ENCODE measurements around the gene IER2. TPM values are rescaled to one million over a fixed set of nuclear protein-coding genes. Genes with fewer than 3 reads are reported as not detected.

The IER2 gene
- total RNA-seq, 6 donors from 2014 or later, result 94.3 to 246 (median 129) TPM

DNA sequence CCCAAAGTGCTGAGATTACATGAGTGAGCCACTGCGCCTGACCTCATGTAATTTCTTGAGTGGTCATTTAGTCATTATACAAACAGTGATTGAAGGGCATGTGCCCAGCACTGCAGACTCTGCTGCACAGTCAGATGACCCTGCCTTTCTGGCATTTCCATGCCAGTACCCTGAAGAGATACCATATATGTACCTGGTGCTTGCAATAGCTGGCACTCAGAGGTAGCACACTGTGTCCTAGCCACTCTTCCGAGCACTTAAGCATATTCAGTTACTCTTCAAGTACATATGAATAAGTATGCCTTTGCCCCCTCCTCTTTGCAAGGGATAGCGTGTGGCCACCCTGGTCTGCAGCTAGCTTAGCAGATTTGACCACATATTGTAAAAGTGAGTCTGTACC, 15.6 kb upstream of the IER2 start:
- Histone ChIP-seq H3K4me1 (peaks cover 10 to 34% (median 23%) of the 10 kb centered on the region in 4 donors), H3K27ac (peak overlapping the region; percentile 53 to 79 (median 65)), H3K36me3 (peaks cover 13 to 47% (median 41%) of the 10 kb centered on the region in 4 donors), H3K27me3 (no peaks in the 10 kb centered on the region), H3K9me3 (no peaks in the 10 kb centered on the region), H3K4me3 (no peak overlapping the region)
- ATAC-seq (ENCODE audit: low FRiP score in 2 of 2) (peak; percentile 45 to 94), DNase-seq (peak in 1 of 2 donors; percentile 88)
- TF ChIP-seq EP300 (IDR thresholded peaks at IDR 0.05) (peak in 3 of 4 donors; percentile 33 to 98 (median 83)), POLR2AphosphoS5 (IDR thresholded peaks at IDR 0.05) (peak; percentile 59 to 76), POLR2A (IDR thresholded peaks at IDR 0.05) (peak in 1 of 4 donors; percentile 28)
- TF ChIP-seq, protein P1, sequence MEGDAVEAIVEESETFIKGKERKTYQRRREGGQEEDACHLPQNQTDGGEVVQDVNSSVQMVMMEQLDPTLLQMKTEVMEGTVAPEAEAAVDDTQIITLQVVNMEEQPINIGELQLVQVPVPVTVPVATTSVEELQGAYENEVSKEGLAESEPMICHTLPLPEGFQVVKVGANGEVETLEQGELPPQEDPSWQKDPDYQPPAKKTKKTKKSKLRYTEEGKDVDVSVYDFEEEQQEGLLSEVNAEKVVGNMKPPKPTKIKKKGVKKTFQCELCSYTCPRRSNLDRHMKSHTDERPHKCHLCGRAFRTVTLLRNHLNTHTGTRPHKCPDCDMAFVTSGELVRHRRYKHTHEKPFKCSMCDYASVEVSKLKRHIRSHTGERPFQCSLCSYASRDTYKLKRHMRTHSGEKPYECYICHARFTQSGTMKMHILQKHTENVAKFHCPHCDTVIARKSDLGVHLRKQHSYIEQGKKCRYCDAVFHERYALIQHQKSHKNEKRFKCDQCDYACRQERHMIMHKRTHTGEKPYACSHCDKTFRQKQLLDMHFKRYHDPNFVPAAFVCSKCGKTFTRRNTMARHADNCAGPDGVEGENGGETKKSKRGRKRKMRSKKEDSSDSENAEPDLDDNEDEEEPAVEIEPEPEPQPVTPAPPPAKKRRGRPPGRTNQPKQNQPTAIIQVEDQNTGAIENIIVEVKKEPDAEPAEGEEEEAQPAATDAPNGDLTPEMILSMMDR (IDR thresholded peaks at IDR 0.05), result no peak
- WGBS, 2 donors, result 42 to 85% methylated on average over 2 to 3 of the region's 3 CpGs

GRCh38 chr19:13135068-13136062, 14.8 kb upstream of the IER2 start:
- peaks cover 13 to 53% (median 45%) of the 10 kb centered on the region in 4 donors for H3K36me3 ChIP-seq
- no peaks in the 10 kb centered on the region for H3K27me3 ChIP-seq
- peak overlapping the region; percentile 50 to 79 (median 53) for H3K27ac ChIP-seq
- TF ChIP-seq POLR2A (IDR thresholded peaks at IDR 0.05), result no peak
- no peak overlapping the region for H3K4me3 ChIP-seq
- no peak for DNase-seq
- H3K9me3 ChIP-seq, result no peaks in the 10 kb centered on the region
- no peak for ATAC-seq (ENCODE audit: low FRiP score in 2 of 2)
- 94 to 95% methylated on average over 19 to 55 of the region's 60 CpGs for whole genome bisulfite sequencing, 2 donors
- H3K4me1 ChIP-seq, result peaks cover 10 to 38% (median 23%) of the 10 kb centered on the region in 4 donors

GRCh38 chr19:13137290-13137794, 12.9 kb upstream of the IER2 start:
- peak overlapping the region in 1 of 4 donors; percentile 27 for H3K27ac ChIP-seq
- DNase-seq (no peak), ATAC-seq (ENCODE audit: low FRiP score in 2 of 2) (no peak)
- peaks cover 13 to 59% (median 46%) of the 10 kb centered on the region in 4 donors for H3K36me3 ChIP-seq
- TF ChIP-seq, protein P1 (IDR thresholded peaks at IDR 0.05), result no peak
- TF ChIP-seq POLR2AphosphoS5 (IDR thresholded peaks at IDR 0.05) (no peak), POLR2A (IDR thresholded peaks at IDR 0.05) (no peak), EP300 (IDR thresholded peaks at IDR 0.05) (no peak)
- peaks cover 10 to 34% (median 23%) of the 10 kb centered on the region in 4 donors for H3K4me1 ChIP-seq
- no peaks in the 10 kb centered on the region for H3K27me3 ChIP-seq
- no peaks in the 10 kb centered on the region for H3K9me3 ChIP-seq
- WGBS, 2 donors, result 88 to 91% methylated on average over 15 to 28 of the region's 28 CpGs
- no peak overlapping the region for H3K4me3 ChIP-seq

GRCh38 chr19:13138171-13138915, 11.9 kb upstream of the IER2 start:
- ATAC-seq (ENCODE audit: low FRiP score in 2 of 2) (no peak), DNase-seq (no peak)
- Histone ChIP-seq H3K27me3 (no peaks in the 10 kb centered on the region), H3K36me3 (peaks cover 13 to 59% (median 46%) of the 10 kb centered on the region in 4 donors), H3K27ac (no peak overlapping the region), H3K4me3 (no peak overlapping the region), H3K4me1 (peaks cover 4 to 34% (median 21%) of the 10 kb centered on the region in 4 donors), H3K9me3 (no peaks in the 10 kb centered on the region)
- 90 to 92% methylated on average over 34 to 39 of the region's 40 CpGs for WGBS, 2 donors
- TF ChIP-seq POLR2A (IDR thresholded peaks at IDR 0.05) (no peak), EP300 (IDR thresholded peaks at IDR 0.05) (no peak), POLR2AphosphoS5 (IDR thresholded peaks at IDR 0.05) (no peak)
- TF ChIP-seq, protein P1 (IDR thresholded peaks at IDR 0.05), result no peak

- Histone ChIP-seq H3K4me3 (no peak overlapping the region), H3K27ac (peak overlapping the region in 1 of 4 donors; percentile 7), H3K36me3 (peaks cover 13 to 63% (median 48%) of the 10 kb centered on the region in 4 donors), H3K9me3 (no peaks in the 10 kb centered on the region), H3K27me3 (no peaks in the 10 kb centered on the region), H3K4me1 (peaks cover 3 to 30% (median 20%) of the 10 kb centered on the region in 4 donors)
- no peak for ATAC-seq (ENCODE audit: low FRiP score in 2 of 2)
- TF ChIP-seq EP300 (IDR thresholded peaks at IDR 0.05), result no peak
- no peak for TF ChIP-seq POLR2A (IDR thresholded peaks at IDR 0.05)
- no peak for TF ChIP-seq POLR2AphosphoS5 (IDR thresholded peaks at IDR 0.05)
- TF ChIP-seq, protein P1 (IDR thresholded peaks at IDR 0.05), result no peak
- no peak for DNase-seq
- WGBS, 2 donors, result 85% methylated on average over 10 of the region's 10 CpGs
These were observed 11.4 kb upstream of the IER2 start for GRCh38 chr19:13138916-13139198.
